B cell (primary cell): ENCODE results near the gene OLIG2.

Source experiments
- CTCF ChIP-seq: fragments of 200-600 bp; IDR thresholded peaks from one replicate; pipeline ENCODE4 v1.8.0; 2022; ENCODE audit warnings: antibody characterized with exemption, mild to moderate bottlenecking
- EZH2 ChIP-seq: IDR thresholded peaks from 2 replicates; pipeline ENCODE4 v1.6.1; 2012; ENCODE audit warnings: borderline replicate concordance, low read depth, mild to moderate bottlenecking, moderate library complexity, low read length; ENCODE audit not compliant: insufficient read depth, poor library complexity, severe bottlenecking

GRCh38 chr21:33061233-33061632, 35.5 kb downstream of the OLIG2 start:
- no peak for TF ChIP-seq CTCF
- no peak for TF ChIP-seq EZH2
